GM23338 (cell line): Measurements from ENCODE around the gene S100A7. TPM values are rescaled to one million over a fixed set of nuclear protein-coding genes. Genes with fewer than 3 reads are reported as not detected.

Experiments used
- ATAC-seq: fragments of 200-7000 bp; cut with Tn5 transposase; 3 replicates; pipeline ENCODE4 v1.9.1; 2020
- DNase-seq: peaks from one replicate; pipeline ENCODE4 v3.0.0-alpha.2; 2015; ENCODE audit warnings: low spot score
- H2AFZ ChIP-seq: fragments of 200-600 bp; sonication (generic); 2 replicates; pipeline ENCODE4 v1.8.0; 2016; ENCODE audit warnings: antibody characterized with exemption, mild to moderate bottlenecking, moderate library complexity
- H3F3A ChIP-seq: fragments of 200-600 bp; sonication (generic); replicated peaks from 2 replicates; pipeline ENCODE4 v1.8.0; 2017; ENCODE audit warnings: antibody characterized with exemption, mixed run types, low read depth
- H3K27ac ChIP-seq: fragments of 200-600 bp; sonication (generic); 2 replicates; pipeline ENCODE4 v1.6.1; 2016; ENCODE audit warnings: low read depth
- H3K27me3 ChIP-seq: fragments of 200-600 bp; sonication (generic); 2 replicates; pipeline ENCODE4 v1.8.0; 2016; ENCODE audit warnings: mild to moderate bottlenecking, mixed run types, moderate library complexity; ENCODE audit not compliant: insufficient read depth
- H3K36me3 ChIP-seq: fragments of 200-600 bp; sonication (generic); 2 replicates; pipeline ENCODE4 v1.8.0; 2016; ENCODE audit warnings: mild to moderate bottlenecking; ENCODE audit not compliant: insufficient read depth
- H3K4me1 ChIP-seq: fragments of 200-600 bp; sonication (generic); 2 replicates; pipeline ENCODE4 v1.8.0; 2016; ENCODE audit warnings: mild to moderate bottlenecking, moderate library complexity; ENCODE audit not compliant: insufficient read depth
- H3K4me2 ChIP-seq: fragments of 200-600 bp; sonication (generic); 2 replicates; pipeline ENCODE4 v1.7.1; 2017; ENCODE audit warnings: mixed run types
- H3K4me3 ChIP-seq: fragments of 200-600 bp; sonication (generic); 2 replicates; pipeline ENCODE4 v1.6.1; 2016; ENCODE audit warnings: mixed run types
- H3K79me2 ChIP-seq: fragments of 200-600 bp; sonication (generic); replicated peaks from 2 replicates; pipeline ENCODE4 v1.8.0; 2017; ENCODE audit warnings: mild to moderate bottlenecking; ENCODE audit not compliant: insufficient read depth
- H3K9me2 ChIP-seq: fragments of 200-600 bp; sonication (generic); 2 replicates; pipeline ENCODE4 v1.8.0; 2017; ENCODE audit not compliant: insufficient read depth
- H4K20me1 ChIP-seq: fragments of 200-600 bp; sonication (generic); replicated peaks from 2 replicates; pipeline ENCODE4 v1.8.0; 2017; ENCODE audit warnings: mild to moderate bottlenecking; ENCODE audit not compliant: insufficient read depth
- H3K27ac Mint-ChIP-seq: 2 replicates; pipeline ENCODE4 v1.8.0; 2020; ENCODE audit warnings: inconsistent platforms, mild to moderate bottlenecking, moderate library complexity, mixed read lengths
- H3K27me3 Mint-ChIP-seq: 3 replicates; pipeline ENCODE4 v1.8.0; 2022; ENCODE audit warnings: low read depth, mild to moderate bottlenecking, moderate library complexity, mixed read lengths, inconsistent platforms; ENCODE audit not compliant: insufficient read depth, poor library complexity
- H3K36me3 Mint-ChIP-seq: 3 replicates; pipeline ENCODE4 v1.8.0; 2021; ENCODE audit warnings: low read depth, mild to moderate bottlenecking, inconsistent platforms, moderate library complexity, mixed read lengths
- H3K4me1 Mint-ChIP-seq: 3 replicates; pipeline ENCODE4 v1.8.0; 2020; ENCODE audit warnings: mild to moderate bottlenecking, inconsistent platforms, mixed read lengths
- H3K4me3 Mint-ChIP-seq: 3 replicates; pipeline ENCODE4 v1.8.0; 2021; ENCODE audit warnings: moderate library complexity, mild to moderate bottlenecking, inconsistent platforms, mixed read lengths
- H3K9me3 Mint-ChIP-seq: 3 replicates; pipeline ENCODE4 v1.8.0; 2020; ENCODE audit warnings: moderate library complexity, mild to moderate bottlenecking, inconsistent platforms, mixed read lengths
- CREB1 ChIP-seq: fragments of 250-450 bp; sonication (Bioruptor Pico); IDR thresholded peaks from 2 replicates; pipeline ENCODE4 v1.5.0; 2020; ENCODE audit warnings: low read depth, mild to moderate bottlenecking, moderate library complexity
- CTCF ChIP-seq, 2 experiments: fragments of 200-600 bp in 1 of 2; sonication (generic) in 1 of 2; conservative IDR thresholded peaks; 2 replicates each; pipeline versions ENCODE4 v1.5.1 to v1.6.1; 2016 to 2017; ENCODE audit warnings: antibody characterized with exemption in 2 of 2, low read depth in 2 of 2, mild to moderate bottlenecking in 2 of 2, moderate library complexity in 1 of 2
- EZH2 ChIP-seq: fragments of 200-600 bp; sonication (generic); IDR thresholded peaks from one replicate; pipeline ENCODE4 v1.8.0; 2017; ENCODE audit warnings: antibody characterized with exemption, mild to moderate bottlenecking, low read depth; ENCODE audit not compliant: unreplicated experiment
- EZH2phosphoT487 ChIP-seq: fragments of 200-600 bp; sonication (generic); IDR thresholded peaks from one replicate; pipeline ENCODE4 v1.8.1; 2018; ENCODE audit warnings: antibody characterized with exemption; ENCODE audit not compliant: unreplicated experiment
- JUNB ChIP-seq: IDR thresholded peaks from one replicate; pipeline ENCODE4 v1.6.1; 2016; ENCODE audit warnings: antibody characterized with exemption; ENCODE audit not compliant: unreplicated experiment
- NANOG ChIP-seq: IDR thresholded peaks from 2 replicates; pipeline ENCODE4 v1.6.1; 2016; ENCODE audit warnings: antibody characterized with exemption, borderline replicate concordance
- STAT1 ChIP-seq: IDR thresholded peaks from one replicate; pipeline ENCODE4 v1.6.1; 2016; ENCODE audit warnings: antibody characterized with exemption; ENCODE audit not compliant: unreplicated experiment
- ZNF114 ChIP-seq: fragments of 250-450 bp; sonication (Bioruptor Pico); IDR thresholded peaks from 2 replicates; pipeline ENCODE4 v1.5.0; 2020; ENCODE audit warnings: mild to moderate bottlenecking, moderate library complexity
- ZNF331 ChIP-seq: fragments of 250-450 bp; sonication (Bioruptor Pico); IDR thresholded peaks from 2 replicates; pipeline ENCODE4 v1.5.0; 2020; ENCODE audit warnings: low read depth, mild to moderate bottlenecking, moderate library complexity
- polyA plus RNA-seq: library from polyadenylated mRNA; unstranded; fragments of >200 nt; fragmentation: Nextera tagmentation; extraction: Ambion mirVana; gene quantifications from 2 replicates; pipeline ENCODE4 v1.2.1, GENCODE V29; 2016
- total RNA-seq: library from RNA; depleted of rRNA; stranded (reverse); fragments of >200 nt; shearing (Covaris generic); gene quantifications from 2 replicates; pipeline ENCODE4 v1.2.3, GENCODE V29; 2014
- TF ChIP-seq, protein P1 (sequence below): IDR thresholded peaks from 2 replicates; pipeline ENCODE4 v1.6.1; 2016; ENCODE audit warnings: antibody characterized with exemption

S100A7 gene
- total and polyA plus RNA-seq, 2 experiments from 2014 or later, result not detected

DNA sequence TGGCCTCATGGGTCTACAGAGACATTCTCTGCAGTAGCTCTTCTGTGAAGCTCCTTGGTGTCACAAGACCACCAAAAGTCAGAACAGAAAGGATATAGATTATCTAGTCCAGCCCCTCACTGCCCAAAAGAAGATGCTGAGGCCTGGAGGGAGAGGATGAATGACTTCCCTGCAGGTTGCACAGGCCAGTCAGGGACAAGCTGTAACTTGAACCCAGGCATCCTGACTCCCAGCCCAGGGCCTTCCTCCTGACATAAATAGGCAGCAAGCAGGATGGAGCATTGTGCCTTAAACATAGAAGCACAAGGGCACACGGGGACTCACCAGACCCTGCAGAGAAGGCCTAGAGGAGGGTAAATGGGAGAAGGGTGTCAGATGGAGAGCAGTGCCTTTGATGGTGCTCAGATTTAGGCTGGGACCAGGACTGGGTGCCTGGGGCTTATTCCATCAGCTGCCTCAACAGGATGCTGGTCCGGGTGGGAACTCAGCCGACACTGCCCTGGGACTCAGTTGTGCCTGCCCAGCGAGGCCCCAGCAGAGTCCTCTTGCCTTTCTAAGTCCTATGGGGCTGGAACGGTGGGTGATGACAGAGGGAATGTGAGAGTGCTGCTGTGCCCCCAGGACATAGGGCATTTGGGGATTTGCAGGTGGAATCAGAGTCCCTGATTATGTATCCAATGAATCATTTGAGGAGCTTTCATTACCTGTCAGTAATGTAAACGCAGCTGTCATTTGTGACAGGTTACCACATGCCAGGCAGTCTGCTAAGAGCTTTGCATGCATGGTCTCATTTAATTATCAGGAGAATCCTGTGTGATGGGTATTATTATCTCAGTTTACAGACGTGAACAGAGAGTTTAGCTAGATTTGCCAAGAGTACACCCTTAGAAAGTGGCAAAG, 30.9 kb downstream of the S100A7 start (continued):
- TF ChIP-seq EZH2 (no peak), ZNF331 (CRISPR knock-in tag) (no peak), NANOG (no peak), EZH2phosphoT487 (no peak), CREB1 (no peak), JUNB (no peak), STAT1 (no peak)
- TF ChIP-seq, protein P1, sequence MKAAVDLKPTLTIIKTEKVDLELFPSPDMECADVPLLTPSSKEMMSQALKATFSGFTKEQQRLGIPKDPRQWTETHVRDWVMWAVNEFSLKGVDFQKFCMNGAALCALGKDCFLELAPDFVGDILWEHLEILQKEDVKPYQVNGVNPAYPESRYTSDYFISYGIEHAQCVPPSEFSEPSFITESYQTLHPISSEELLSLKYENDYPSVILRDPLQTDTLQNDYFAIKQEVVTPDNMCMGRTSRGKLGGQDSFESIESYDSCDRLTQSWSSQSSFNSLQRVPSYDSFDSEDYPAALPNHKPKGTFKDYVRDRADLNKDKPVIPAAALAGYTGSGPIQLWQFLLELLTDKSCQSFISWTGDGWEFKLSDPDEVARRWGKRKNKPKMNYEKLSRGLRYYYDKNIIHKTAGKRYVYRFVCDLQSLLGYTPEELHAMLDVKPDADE, result no peak

- no peaks in the 10 kb centered on the region for H3F3A ChIP-seq
- peaks cover 5% of the 10 kb centered on the region for H3K27me3 Mint-ChIP-seq
Measured at GRCh38 chr1:153428791-153429190, 31.7 kb downstream of the S100A7 start.

More at GRCh38 chr1:153428791-153429190, 31.7 kb downstream of the S100A7 start:
- Histone ChIP-seq H3K36me3 (no peaks in the 10 kb centered on the region), H2AFZ (no peak overlapping the region), H3K4me1 (no peaks in the 10 kb centered on the region), H3K27ac (no peak overlapping the region), H3K27me3 (no peaks in the 10 kb centered on the region), H3K4me2 (no peak overlapping the region), H4K20me1 (no peaks in the 10 kb centered on the region), H3K4me3 (no peak overlapping the region), H3K79me2 (no peaks in the 10 kb centered on the region), H3K9me2 (no peaks in the 10 kb centered on the region)
- no peaks in the 10 kb centered on the region for H3K36me3 Mint-ChIP-seq
- H3K9me3 Mint-ChIP-seq, result no peaks in the 10 kb centered on the region; the same call in 2 of the 3 replicates
- H3K27ac Mint-ChIP-seq, result no peak overlapping the region
- no peaks in the 10 kb centered on the region; the same call in 2 of the 3 replicates for H3K4me1 Mint-ChIP-seq
- TF ChIP-seq ZNF331 (CRISPR knock-in tag), result no peak
- TF ChIP-seq CTCF (conservative IDR thresholded peaks at IDR 0.05; ENCODE audit: low read depth in 2 of 2), result peak; percentile 34 to 57
- no peak for TF ChIP-seq STAT1
- no peak for TF ChIP-seq JUNB
- TF ChIP-seq CREB1, result no peak
- TF ChIP-seq ZNF114 (CRISPR knock-in tag), result no peak
- peak; percentile 96 for ATAC-seq
- H3K4me3 Mint-ChIP-seq, result no peak overlapping the region
- peak; percentile 61 for DNase-seq
